HG02938 (cell line): ENCODE data around the gene CHRD.
"Not testable (repeated sequence)": the region's sequence is repeated elsewhere in the genome, so short reads cannot be mapped to it uniquely, and the experiment has no call there.

Experiments
- ATAC-seq: cut with Tn5 transposase; IDR thresholded peaks from one replicate; pipeline ENCODE4 v1.9.1; 2021; ENCODE audit warnings: mild to moderate bottlenecking, moderate library complexity; ENCODE audit not compliant: unreplicated experiment

Gene CHRD

GRCh38 chr3:184379358-184380184 lies at the start of gene CHRD:
Gene CHRD, plus strand, starts transcription at chr3:184380054. Its CDS starts 265 bp downstream, at chr3:184380319.
- ATAC-seq, result no peak

GRCh38 chr3:184332370-184333090 lies 47.3 kb upstream of the CHRD start:
- ATAC-seq, result no peak

GRCh38 chr3:184333190-184333589 lies 46.7 kb upstream of the CHRD start:
- ATAC-seq, result no peak

- ATAC-seq, result no peak
These were observed 46.2 kb upstream of the CHRD start for GRCh38 chr3:184333700-184334099.

- ATAC-seq, result no peak
These were observed 45.2 kb upstream of the CHRD start for GRCh38 chr3:184334470-184335158.

GRCh38 chr3:184335291-184335660 lies 44.6 kb upstream of the CHRD start:
- no peak for ATAC-seq

GRCh38 chr3:184335661-184336546 lies 44.0 kb upstream of the CHRD start:
- ATAC-seq, result peak; percentile 53

GRCh38 chr3:184336547-184337398 lies 43.1 kb upstream of the CHRD start:
- ATAC-seq, result no peak

GRCh38 chr3:184337399-184337714 lies 42.5 kb upstream of the CHRD start, which contains the start of gene FAM131A:
Gene FAM131A, plus strand, starts transcription at chr3:184337600. Its CDS starts 31 bp downstream, at chr3:184337631.
- no peak for ATAC-seq

- no peak for ATAC-seq
These were observed 41.9 kb upstream of the CHRD start for GRCh38 chr3:184337981-184338380.

- no peak for ATAC-seq
These were observed 41.3 kb upstream of the CHRD start for GRCh38 chr3:184338511-184338945.

GRCh38 chr3:184339001-184339400 lies 40.9 kb upstream of the CHRD start:
- no peak for ATAC-seq

GRCh38 chr3:184339451-184340135 lies 40.3 kb upstream of the CHRD start:
- ATAC-seq, result not testable (repeated sequence)

- ATAC-seq, result no peak
These were observed 37.9 kb upstream of the CHRD start for GRCh38 chr3:184341925-184342324.

GRCh38 chr3:184343200-184343876 lies 36.5 kb upstream of the CHRD start:
- no peak for ATAC-seq

- ATAC-seq, result no peak
These were observed 35.1 kb upstream of the CHRD start for GRCh38 chr3:184344579-184345316.

GRCh38 chr3:184345317-184346144 lies 34.3 kb upstream of the CHRD start:
- no peak for ATAC-seq
